Gastrocnemius medialis (tissue), 4 donors: Measurements from ENCODE around the gene RELA.

Experiments used
- CTCF ChIP-seq, 5 experiments: fragments of 450-650 bp in 3 of 5; fragments of 200-600 bp in 2 of 5; sonication (generic) in 2 of 5; IDR thresholded peaks in 4 of 5; conservative IDR thresholded peaks in 1 of 5; 1 replicate in 4 of 5; 2 replicates in 1 of 5; pipeline ENCODE4 v1.5.1; 2016 to 2019; ENCODE audit warnings: antibody characterized with exemption in 5 of 5, mild to moderate bottlenecking in 3 of 5, moderate library complexity in 3 of 5
- POLR2A ChIP-seq, 2 donors: fragments of 450-650 bp; IDR thresholded peaks; one replicate each; pipeline ENCODE4 v1.6.1; 2017; ENCODE audit warnings: antibody characterized with exemption in 2 of 2, mild to moderate bottlenecking in 2 of 2, moderate library complexity in 2 of 2

GRCh38 chr11:65709661-65710060 lies 46.9 kb upstream of the RELA start:
- TF ChIP-seq CTCF (IDR thresholded peaks at IDR 0.05 in 4 of 5, conservative IDR thresholded peaks at IDR 0.05 in 1 of 5) = no peak
- no peak for TF ChIP-seq POLR2A (IDR thresholded peaks at IDR 0.05)
